K562 (cell line): ENCODE data around the gene PRICKLE3.
"Not testable (repeated sequence)": the region's sequence is repeated elsewhere in the genome, so short reads cannot be mapped to it uniquely, and the experiment has no call there.

Experiments used
- CHCHD3 ChIP-seq: fragments of 250-450 bp; sonication (Bioruptor Pico); IDR thresholded peaks from 2 replicates; pipeline ENCODE4 v2.1.2; 2022; ENCODE audit warnings: mild to moderate bottlenecking
- FOXK2 ChIP-seq, 2 experiments: fragments of 450-650 bp; IDR thresholded peaks in 1 of 2; conservative IDR thresholded peaks in 1 of 2; 2 replicates each; pipeline ENCODE4 v1.6.1; 2016; ENCODE audit warnings: low read depth in 2 of 2, mild to moderate bottlenecking in 1 of 2
- GABPA ChIP-seq: fragments of 200-800 bp; sonication (Bioruptor generic); conservative IDR thresholded peaks from 2 replicates; pipeline ENCODE4 v1.6.1; 2016; ENCODE audit warnings: low read depth, missing genetic modification characterization, missing compliant biosample characterization
- HSF4 ChIP-seq: fragments of 250-450 bp; sonication (Bioruptor Pico); IDR thresholded peaks from 2 replicates; pipeline ENCODE4 v2.1.2; 2022; ENCODE audit warnings: mild to moderate bottlenecking, moderate library complexity, borderline replicate concordance
- NFE2 ChIP-seq: IDR thresholded peaks from 2 replicates; pipeline ENCODE4 v1.6.1; 2014; ENCODE audit warnings: antibody characterized with exemption, low read depth
- YY1 ChIP-seq, 3 experiments: IDR thresholded peaks; 2 replicates each; pipeline ENCODE4 v1.6.1; 2011; ENCODE audit warnings: low read length in 2 of 3, mild to moderate bottlenecking in 2 of 3, moderate library complexity in 2 of 3, borderline replicate concordance in 1 of 3, control low read depth in 1 of 3, low read depth in 1 of 3; ENCODE audit not compliant: insufficient read depth in 3 of 3, insufficient replicate concordance in 2 of 3, control insufficient read depth in 1 of 3, insufficient read length in 1 of 3; ENCODE audit errors: extremely low read depth in 1 of 3
- ZNF384 ChIP-seq: IDR thresholded peaks from 2 replicates; pipeline ENCODE4 v1.6.1; 2012; ENCODE audit warnings: low read depth, low read length, improper control_type of control experiment
- ZNF785 ChIP-seq: fragments of 250-450 bp; sonication (Bioruptor Pico); IDR thresholded peaks from 2 replicates; pipeline ENCODE4 v1.4.0; 2020; ENCODE audit warnings: mild to moderate bottlenecking
- TF ChIP-seq, protein P1 (sequence below), 3 experiments: IDR thresholded peaks in 2 of 3; conservative IDR thresholded peaks in 1 of 3; 2 replicates each; pipeline ENCODE4 v1.5.1; 2011 to 2012; ENCODE audit warnings: low read length in 3 of 3, mild to moderate bottlenecking in 3 of 3, control low read depth in 2 of 3, improper control_type of control experiment in 1 of 3, inconsistent platforms in 1 of 3, low read depth in 1 of 3, mixed read lengths in 1 of 3, moderate library complexity in 1 of 3; ENCODE audit not compliant: insufficient read depth in 2 of 3
- TF ChIP-seq, protein P2 (sequence below): fragments of 450-650 bp; formaldehyde crosslinking; IDR thresholded peaks from 2 replicates; pipeline ENCODE4 v1.4.0; 2022; ENCODE audit warnings: missing genetic modification characterization
- TF ChIP-seq, protein P3 (sequence below): fragments of 450-650 bp; formaldehyde crosslinking; IDR thresholded peaks from 2 replicates; pipeline ENCODE4 v1.4.0; 2020; ENCODE audit warnings: mild to moderate bottlenecking, moderate library complexity
- TF ChIP-seq, protein P4 (sequence below), 2 experiments: fragments of 450-650 bp in 1 of 2; IDR thresholded peaks; 2 replicates each; pipeline ENCODE4 v1.6.1; 2011 to 2017; ENCODE audit warnings: low read depth in 2 of 2, antibody characterized with exemption in 1 of 2, borderline replicate concordance in 1 of 2, low read length in 1 of 2, mild to moderate bottlenecking in 1 of 2, mixed read lengths in 1 of 2; ENCODE audit not compliant: control insufficient read depth in 1 of 2

DNA sequence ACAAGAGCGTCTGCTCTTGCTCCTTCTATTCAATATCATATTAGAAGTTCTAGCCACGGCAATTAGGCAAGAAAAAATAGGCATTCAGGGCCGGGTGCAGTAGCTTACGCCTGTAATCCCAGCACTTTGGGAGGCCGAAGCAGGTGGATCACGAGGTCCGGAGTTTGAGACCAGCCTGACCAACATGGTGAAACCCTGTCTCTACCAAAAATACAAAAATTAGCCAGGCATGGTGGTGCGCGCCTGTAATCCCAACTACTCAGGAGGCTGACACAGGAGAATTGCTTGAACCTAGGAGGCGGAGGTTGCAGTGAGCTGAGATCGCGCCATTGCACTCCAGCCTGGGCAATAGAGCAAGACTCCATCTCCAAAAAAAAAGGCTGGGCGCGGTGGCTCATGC, 36.9 kb downstream of the PRICKLE3 start:
- TF ChIP-seq, protein P1, sequence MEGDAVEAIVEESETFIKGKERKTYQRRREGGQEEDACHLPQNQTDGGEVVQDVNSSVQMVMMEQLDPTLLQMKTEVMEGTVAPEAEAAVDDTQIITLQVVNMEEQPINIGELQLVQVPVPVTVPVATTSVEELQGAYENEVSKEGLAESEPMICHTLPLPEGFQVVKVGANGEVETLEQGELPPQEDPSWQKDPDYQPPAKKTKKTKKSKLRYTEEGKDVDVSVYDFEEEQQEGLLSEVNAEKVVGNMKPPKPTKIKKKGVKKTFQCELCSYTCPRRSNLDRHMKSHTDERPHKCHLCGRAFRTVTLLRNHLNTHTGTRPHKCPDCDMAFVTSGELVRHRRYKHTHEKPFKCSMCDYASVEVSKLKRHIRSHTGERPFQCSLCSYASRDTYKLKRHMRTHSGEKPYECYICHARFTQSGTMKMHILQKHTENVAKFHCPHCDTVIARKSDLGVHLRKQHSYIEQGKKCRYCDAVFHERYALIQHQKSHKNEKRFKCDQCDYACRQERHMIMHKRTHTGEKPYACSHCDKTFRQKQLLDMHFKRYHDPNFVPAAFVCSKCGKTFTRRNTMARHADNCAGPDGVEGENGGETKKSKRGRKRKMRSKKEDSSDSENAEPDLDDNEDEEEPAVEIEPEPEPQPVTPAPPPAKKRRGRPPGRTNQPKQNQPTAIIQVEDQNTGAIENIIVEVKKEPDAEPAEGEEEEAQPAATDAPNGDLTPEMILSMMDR (IDR thresholded peaks at IDR 0.05 in 2 of 3, conservative IDR thresholded peaks at IDR 0.05 in 1 of 3; ENCODE audit: insufficient read depth in 2 of 3, low read depth in 1 of 3, low read length in 3 of 3) = not testable (repeated sequence)
- TF ChIP-seq ZNF384; NFE2; ZNF785 (CRISPR knock-in tag); FOXK2 (conservative IDR thresholded peaks at IDR 0.05 in 1 of 2, IDR thresholded peaks at IDR 0.05 in 1 of 2; ENCODE audit: low read depth in 2 of 2); CHCHD3 (CRISPR knock-in tag); YY1 (IDR thresholded peaks at IDR 0.05; ENCODE audit: borderline replicate concordance in 1 of 3, control insufficient read depth in 1 of 3, extremely low read depth in 1 of 3, insufficient read depth in 3 of 3, insufficient read length in 1 of 3, insufficient replicate concordance in 2 of 3, low read depth in 1 of 3, low read length in 2 of 3); GABPA (tag): not testable (repeated sequence)
- TF ChIP-seq HSF4 (CRISPR knock-in tag) = peak; percentile 72; the same call in 1 of the 2 replicates
- TF ChIP-seq, protein P2, sequence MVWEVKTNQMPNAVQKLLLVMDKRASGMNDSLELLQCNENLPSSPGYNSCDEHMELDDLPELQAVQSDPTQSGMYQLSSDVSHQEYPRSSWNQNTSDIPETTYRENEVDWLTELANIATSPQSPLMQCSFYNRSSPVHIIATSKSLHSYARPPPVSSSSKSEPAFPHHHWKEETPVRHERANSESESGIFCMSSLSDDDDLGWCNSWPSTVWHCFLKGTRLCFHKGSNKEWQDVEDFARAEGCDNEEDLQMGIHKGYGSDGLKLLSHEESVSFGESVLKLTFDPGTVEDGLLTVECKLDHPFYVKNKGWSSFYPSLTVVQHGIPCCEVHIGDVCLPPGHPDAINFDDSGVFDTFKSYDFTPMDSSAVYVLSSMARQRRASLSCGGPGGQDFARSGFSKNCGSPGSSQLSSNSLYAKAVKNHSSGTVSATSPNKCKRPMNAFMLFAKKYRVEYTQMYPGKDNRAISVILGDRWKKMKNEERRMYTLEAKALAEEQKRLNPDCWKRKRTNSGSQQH = not testable (repeated sequence)
- TF ChIP-seq, protein P3, sequence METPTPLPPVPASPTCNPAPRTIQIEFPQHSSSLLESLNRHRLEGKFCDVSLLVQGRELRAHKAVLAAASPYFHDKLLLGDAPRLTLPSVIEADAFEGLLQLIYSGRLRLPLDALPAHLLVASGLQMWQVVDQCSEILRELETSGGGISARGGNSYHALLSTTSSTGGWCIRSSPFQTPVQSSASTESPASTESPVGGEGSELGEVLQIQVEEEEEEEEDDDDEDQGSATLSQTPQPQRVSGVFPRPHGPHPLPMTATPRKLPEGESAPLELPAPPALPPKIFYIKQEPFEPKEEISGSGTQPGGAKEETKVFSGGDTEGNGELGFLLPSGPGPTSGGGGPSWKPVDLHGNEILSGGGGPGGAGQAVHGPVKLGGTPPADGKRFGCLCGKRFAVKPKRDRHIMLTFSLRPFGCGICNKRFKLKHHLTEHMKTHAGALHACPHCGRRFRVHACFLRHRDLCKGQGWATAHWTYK = not testable (repeated sequence)
- TF ChIP-seq, protein P4, sequence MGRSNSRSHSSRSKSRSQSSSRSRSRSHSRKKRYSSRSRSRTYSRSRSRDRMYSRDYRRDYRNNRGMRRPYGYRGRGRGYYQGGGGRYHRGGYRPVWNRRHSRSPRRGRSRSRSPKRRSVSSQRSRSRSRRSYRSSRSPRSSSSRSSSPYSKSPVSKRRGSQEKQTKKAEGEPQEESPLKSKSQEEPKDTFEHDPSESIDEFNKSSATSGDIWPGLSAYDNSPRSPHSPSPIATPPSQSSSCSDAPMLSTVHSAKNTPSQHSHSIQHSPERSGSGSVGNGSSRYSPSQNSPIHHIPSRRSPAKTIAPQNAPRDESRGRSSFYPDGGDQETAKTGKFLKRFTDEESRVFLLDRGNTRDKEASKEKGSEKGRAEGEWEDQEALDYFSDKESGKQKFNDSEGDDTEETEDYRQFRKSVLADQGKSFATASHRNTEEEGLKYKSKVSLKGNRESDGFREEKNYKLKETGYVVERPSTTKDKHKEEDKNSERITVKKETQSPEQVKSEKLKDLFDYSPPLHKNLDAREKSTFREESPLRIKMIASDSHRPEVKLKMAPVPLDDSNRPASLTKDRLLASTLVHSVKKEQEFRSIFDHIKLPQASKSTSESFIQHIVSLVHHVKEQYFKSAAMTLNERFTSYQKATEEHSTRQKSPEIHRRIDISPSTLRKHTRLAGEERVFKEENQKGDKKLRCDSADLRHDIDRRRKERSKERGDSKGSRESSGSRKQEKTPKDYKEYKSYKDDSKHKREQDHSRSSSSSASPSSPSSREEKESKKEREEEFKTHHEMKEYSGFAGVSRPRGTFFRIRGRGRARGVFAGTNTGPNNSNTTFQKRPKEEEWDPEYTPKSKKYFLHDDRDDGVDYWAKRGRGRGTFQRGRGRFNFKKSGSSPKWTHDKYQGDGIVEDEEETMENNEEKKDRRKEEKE (IDR thresholded peaks at IDR 0.05; ENCODE audit: borderline replicate concordance in 1 of 2, control insufficient read depth in 1 of 2, low read depth in 2 of 2, low read length in 1 of 2) = not testable (repeated sequence)
